OCI-LY7 (cell line): ENCODE measurements around the gene DDIAS. TPM values are rescaled to one million over a fixed set of nuclear protein-coding genes. Genes with fewer than 3 reads are reported as not detected.

Source experiments
- BruUV-seq: library from RNA; stranded (reverse); fragments of 400-500 nt; replicated peaks from 2 replicates; lab custom pipeline; 2021; lab: Mats Ljungman, UMichigan
- CTCF ChIA-PET: fragments of 300-600 bp; sonication (Branson Sonifier 250); formaldehyde crosslinking; loops from one replicate; lab custom pipeline; 2022; ENCODE audit warnings: antibody characterized with exemption; ENCODE audit not compliant: unreplicated experiment; lab: Charles Lee
- POLR2A ChIA-PET: fragments of 300-600 bp; sonication (Branson Sonifier 250); formaldehyde crosslinking; loops from one replicate; lab custom pipeline; 2022; ENCODE audit warnings: antibody characterized with exemption; lab: Charles Lee
- DNase-seq: peaks from one replicate; pipeline ENCODE4 v3.0.0-alpha.2; 2015; ENCODE audit warnings: low spot score
- H2AFZ ChIP-seq: fragments of 200-600 bp; sonication (generic), shearing (Covaris generic); 2 replicates; pipeline ENCODE4 v1.6.1; 2014; ENCODE audit warnings: mild to moderate bottlenecking, antibody characterized with exemption, low read length, moderate library complexity
- H3K27ac ChIP-seq: fragments of 200-600 bp; sonication (generic); 2 replicates; pipeline ENCODE4 v1.5.1; 2014; ENCODE audit warnings: mixed run types, low read depth, mild to moderate bottlenecking, moderate library complexity, low read length, inconsistent platforms; ENCODE audit not compliant: poor library complexity, severe bottlenecking
- H3K36me3 ChIP-seq: fragments of 200-600 bp; sonication (generic); 2 replicates; pipeline ENCODE4 v1.6.1; 2014; ENCODE audit warnings: mild to moderate bottlenecking, antibody characterized with exemption, low read length, moderate library complexity, mixed read lengths; ENCODE audit not compliant: insufficient read depth
- H3K4me1 ChIP-seq: fragments of 200-600 bp; sonication (generic); 2 replicates; pipeline ENCODE4 v1.5.1; 2014; ENCODE audit warnings: mild to moderate bottlenecking, low read length; ENCODE audit not compliant: insufficient read depth, poor library complexity, severe bottlenecking
- H3K4me2 ChIP-seq: fragments of 200-600 bp; sonication (generic); 2 replicates; pipeline ENCODE4 v1.6.1; 2014; ENCODE audit warnings: mild to moderate bottlenecking, low read length
- H3K4me3 ChIP-seq: fragments of 200-600 bp; sonication (generic); 2 replicates; pipeline ENCODE4 v1.5.1; 2014; ENCODE audit warnings: mild to moderate bottlenecking, low read depth, low read length; ENCODE audit not compliant: poor library complexity, severe bottlenecking
- H3K79me2 ChIP-seq: fragments of 200-600 bp; sonication (generic); 2 replicates; pipeline ENCODE4 v1.6.1; 2016; ENCODE audit warnings: low read depth, mild to moderate bottlenecking, low read length, moderate library complexity, mixed read lengths; ENCODE audit not compliant: insufficient read depth
- H3K9me2 ChIP-seq: fragments of 200-600 bp; sonication (generic); 2 replicates; pipeline ENCODE4 v1.6.1; 2016; ENCODE audit warnings: mild to moderate bottlenecking, low read length, mixed read lengths; ENCODE audit not compliant: insufficient read depth
- H3K9me3 ChIP-seq: fragments of 200-600 bp; sonication (generic); 2 replicates; pipeline ENCODE4 v1.6.1; 2014; ENCODE audit warnings: mild to moderate bottlenecking, mixed run types, low read length, mixed read lengths
- H4K20me1 ChIP-seq: fragments of 200-600 bp; sonication (generic); 2 replicates; pipeline ENCODE4 v1.6.1; 2014; ENCODE audit warnings: mild to moderate bottlenecking, antibody characterized with exemption, low read length, moderate library complexity, mixed read lengths; ENCODE audit not compliant: insufficient read depth
- CTCF ChIP-seq: fragments of 200-600 bp; sonication (generic); conservative IDR thresholded peaks from 2 replicates; pipeline ENCODE4 v1.5.1; 2014; ENCODE audit warnings: mild to moderate bottlenecking, antibody characterized with exemption, low read length, moderate library complexity, mixed read lengths
- EZH2phosphoT487 ChIP-seq: fragments of 200-600 bp; sonication (generic); IDR thresholded peaks from 2 replicates; pipeline ENCODE4 v1.6.1; 2018; ENCODE audit warnings: low read depth, borderline replicate concordance, mild to moderate bottlenecking, mixed run types, antibody characterized with exemption, low read length, moderate library complexity, mixed read lengths
- intact Hi-C: fragments of 100-400 bp; cut with micrococcal nuclease; formaldehyde crosslinking; loops from one replicate; pipeline ENCODE4 v1.10.0; 2022; ENCODE audit not compliant: unreplicated experiment
- total RNA-seq, 2 experiments: library from RNA; depleted of rRNA in 1 of 2; stranded (reverse); fragments of >200 nt in 1 of 2; shearing (Covaris generic) in 1 of 2; gene quantifications; 2 replicates each; pipeline ENCODE4 v1.2.3, GENCODE V29; 2014 to 2022

The DDIAS gene
- total RNA-seq, 2 experiments from 2014 or later: 16.7 to 23.1 TPM

- H4K20me1 ChIP-seq: no peaks in the 10 kb centered on the region
- no peak overlapping the region for H2AFZ ChIP-seq
- no peaks in the 10 kb centered on the region for H3K4me1 ChIP-seq
- no TSS peak for BruUV-seq
- no peak overlapping the region for H3K27ac ChIP-seq
- no peak for TF ChIP-seq EZH2phosphoT487
- TF ChIP-seq CTCF: no peak
- no peaks in the 10 kb centered on the region for H3K79me2 ChIP-seq
- POLR2A ChIA-PET: interaction anchor here (1.4 kb wide), 1 partner anchor 22 kb away, joined by 4 read pairs; no protein-coding TSS in a partner anchor
- no peak overlapping the region for H3K4me3 ChIP-seq
- H3K4me2 ChIP-seq: no peak overlapping the region
- no peak for DNase-seq
- H3K9me3 ChIP-seq: no peaks in the 10 kb centered on the region
- no peaks in the 10 kb centered on the region for H3K36me3 ChIP-seq
- H3K9me2 ChIP-seq: no peaks in the 10 kb centered on the region
- CTCF ChIA-PET: no interaction called here
- intact Hi-C loops: loop anchor here (2.0 kb wide), 1 partner anchor 23 kb away; no protein-coding TSS in a partner anchor
Measured at GRCh38 chr11:82873919-82874333, 27.6 kb upstream of the DDIAS start.

- intact Hi-C loops: loop anchor here (2.0 kb wide), 1 partner anchor 22 kb away; no protein-coding TSS in a partner anchor
- ChIA-PET POLR2A (interaction anchor here (0.7 to 1.4 kb wide), 2 partner anchors 21 to 678 kb away, joined by 4 read pairs; no protein-coding TSS in a partner anchor), CTCF (no interaction called here)
- H4K20me1 ChIP-seq: no peaks in the 10 kb centered on the region
- no peak overlapping the region for H3K4me3 ChIP-seq
- DNase-seq: no peak
- H3K9me3 ChIP-seq: no peaks in the 10 kb centered on the region
- H3K36me3 ChIP-seq: no peaks in the 10 kb centered on the region
- no peaks in the 10 kb centered on the region for H3K4me1 ChIP-seq
- H3K4me2 ChIP-seq: no peak overlapping the region
- TF ChIP-seq CTCF (no peak), EZH2phosphoT487 (no peak)
- no peak overlapping the region for H3K27ac ChIP-seq
- H3K79me2 ChIP-seq: no peaks in the 10 kb centered on the region
- H3K9me2 ChIP-seq: no peaks in the 10 kb centered on the region
- no peak overlapping the region for H2AFZ ChIP-seq
- BruUV-seq: no TSS peak
Measured at GRCh38 chr11:82874646-82875523, 26.7 kb upstream of the DDIAS start.
